Neuronal stem cell (in vitro differentiated cells): ENCODE measurements around the gene DHCR7.

Experiments used
- DNase-seq: peaks from one replicate; pipeline ENCODE4 v3.0.0-alpha.2; 2013; ENCODE audit warnings: low spot score
- H2AFZ ChIP-seq: one replicate; pipeline ENCODE4 v1.6.1; 2013; ENCODE audit warnings: mild to moderate bottlenecking, low read length, inconsistent platforms
- H2AK5ac ChIP-seq: 2 replicates; pipeline ENCODE4 v1.6.1; 2013; ENCODE audit warnings: low read depth, mild to moderate bottlenecking, inconsistent platforms, low read length, moderate library complexity, mixed read lengths
- H2BK120ac ChIP-seq: 2 replicates; pipeline ENCODE4 v1.6.1; 2013; ENCODE audit warnings: low read depth, mild to moderate bottlenecking, inconsistent platforms, low read length, moderate library complexity, mixed read lengths
- H2BK12ac ChIP-seq: one replicate; pipeline ENCODE4 v1.6.1; 2013; ENCODE audit warnings: low read length, inconsistent platforms
- H2BK15ac ChIP-seq: 2 replicates; pipeline ENCODE4 v1.6.1; 2013; ENCODE audit warnings: mild to moderate bottlenecking, low read length, inconsistent platforms, mixed read lengths
- H2BK5ac ChIP-seq: one replicate; pipeline ENCODE4 v1.6.1; 2013; ENCODE audit warnings: inconsistent platforms, mild to moderate bottlenecking, low read length, moderate library complexity
- H3K14ac ChIP-seq: one replicate; pipeline ENCODE4 v1.6.1; 2013; ENCODE audit warnings: low read length, inconsistent platforms
- H3K18ac ChIP-seq: 2 replicates; pipeline ENCODE4 v1.6.1; 2013; ENCODE audit warnings: low read length, inconsistent platforms
- H3K23ac ChIP-seq: 2 replicates; pipeline ENCODE4 v1.6.1; 2013; ENCODE audit warnings: low read depth, mild to moderate bottlenecking, mixed read lengths, low read length, inconsistent platforms; ENCODE audit not compliant: poor library complexity
- H3K27ac ChIP-seq: replicated peaks from 3 replicates; pipeline ENCODE4 v1.5.1; 2013; ENCODE audit warnings: low read length, inconsistent platforms
- H3K27me3 ChIP-seq, 3 experiments: 2 replicates each; pipeline ENCODE4 v1.6.1; 2013; ENCODE audit warnings: low read length in 3 of 3, mild to moderate bottlenecking in 2 of 3, inconsistent platforms in 1 of 3, low read depth in 1 of 3, mixed read lengths in 1 of 3, moderate library complexity in 1 of 3; ENCODE audit not compliant: control insufficient read depth in 3 of 3, insufficient read depth in 3 of 3
- H3K36me3 ChIP-seq, 2 donors: replicated peaks in 1 of 2; 2 replicates each; pipeline ENCODE4 v1.6.1; 2013; ENCODE audit warnings: low read length in 2 of 2; ENCODE audit not compliant: control insufficient read depth in 2 of 2, insufficient read depth in 2 of 2
- H3K4ac ChIP-seq: 2 replicates; pipeline ENCODE4 v1.6.1; 2013; ENCODE audit warnings: inconsistent platforms, mild to moderate bottlenecking, low read length, moderate library complexity
- H3K4me1 ChIP-seq, 2 donors: 1 replicate in 1 of 2; 2 replicates in 1 of 2; pipeline ENCODE4 v1.6.1; 2013; ENCODE audit warnings: low read length in 2 of 2, low read depth in 1 of 2; ENCODE audit not compliant: control insufficient read depth in 2 of 2, insufficient read depth in 1 of 2
- H3K4me2 ChIP-seq: one replicate; pipeline ENCODE4 v1.6.1; 2013; ENCODE audit warnings: mild to moderate bottlenecking, low read length, inconsistent platforms; ENCODE audit not compliant: insufficient read depth, poor library complexity, severe bottlenecking
- H3K4me3 ChIP-seq, 2 donors: 2 replicates each; pipeline ENCODE4 v1.5.1; 2013; ENCODE audit warnings: low read length in 2 of 2, mild to moderate bottlenecking in 2 of 2, inconsistent platforms in 1 of 2, moderate library complexity in 1 of 2
- H3K79me1 ChIP-seq: one replicate; pipeline ENCODE4 v1.6.1; 2013; ENCODE audit warnings: low read depth, mild to moderate bottlenecking, inconsistent platforms, low read length, moderate library complexity
- H3K9ac ChIP-seq: one replicate; pipeline ENCODE4 v1.6.1; 2013; ENCODE audit warnings: mild to moderate bottlenecking, low read depth, low read length, inconsistent platforms; ENCODE audit not compliant: poor library complexity
- H3K9me3 ChIP-seq, 2 donors: replicated peaks in 1 of 2; 2 replicates each; pipeline versions ENCODE3 to v1.6.1; 2013; ENCODE audit warnings: low read length in 2 of 2, mild to moderate bottlenecking in 2 of 2, inconsistent platforms in 1 of 2, low read depth in 1 of 2, mixed read lengths in 1 of 2, moderate library complexity in 1 of 2; ENCODE audit not compliant: control insufficient read depth in 2 of 2, insufficient read depth in 1 of 2
- H4K8ac ChIP-seq: one replicate; pipeline ENCODE4 v1.6.1; 2013; ENCODE audit warnings: low read depth, mild to moderate bottlenecking, inconsistent platforms, low read length, moderate library complexity
- H4K91ac ChIP-seq: one replicate; pipeline ENCODE4 v1.6.1; 2013; ENCODE audit warnings: low read length, low read depth, mild to moderate bottlenecking, inconsistent platforms; ENCODE audit not compliant: poor library complexity
- WGBS, 2 donors: extraction: QIAGEN DNeasy Blood & Tissue Kit; methylation state at CpG; one replicate each; pipeline ENCODE4 v1.1.7; 2013; ENCODE audit warnings: missing lambda C conversion rate in 2 of 2, mixed read lengths in 1 of 2; ENCODE audit not compliant: insufficient read length in 2 of 2, insufficient replicate concordance in 1 of 2; ENCODE audit errors: extremely low coverage in 2 of 2; 5-methylcytosine and 5-hydroxymethylcytosine counted together

DHCR7 gene

DNA sequence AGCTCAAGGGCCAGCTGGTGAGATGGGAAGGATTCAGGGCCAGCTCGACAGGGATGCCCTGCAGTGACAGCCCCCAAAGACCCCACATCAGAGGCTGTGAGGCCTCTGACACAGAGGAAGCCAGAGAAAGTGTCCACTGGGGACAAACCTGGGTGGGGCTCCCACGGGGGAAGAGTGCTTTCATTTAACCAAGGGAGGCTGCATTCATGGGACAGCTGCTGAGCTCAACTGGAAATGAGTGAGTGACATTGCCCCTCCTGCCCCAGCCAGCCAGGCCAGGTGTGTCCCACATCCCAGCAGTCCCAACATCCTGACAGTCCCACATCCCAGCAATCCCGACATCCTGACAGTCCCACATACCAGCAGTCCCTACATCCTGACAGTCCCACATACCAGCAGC is 61.0 kb downstream of the DHCR7 start:
- no peaks in the 10 kb centered on the region for H3K79me1 ChIP-seq
- H3K23ac ChIP-seq = no peak overlapping the region
- H2AK5ac ChIP-seq = no peak overlapping the region
- no peaks in the 10 kb centered on the region for H3K4me1 ChIP-seq
- no peak overlapping the region for H2AFZ ChIP-seq
- H2BK15ac ChIP-seq = no peak overlapping the region
- H3K18ac ChIP-seq = no peak overlapping the region
- H3K27me3 ChIP-seq = peaks cover 0 to 25% (median 0%) of the 10 kb centered on the region in 3 experiments
- H3K4ac ChIP-seq = no peak overlapping the region
- no peak overlapping the region for H3K9ac ChIP-seq
- H4K8ac ChIP-seq = no peak overlapping the region
- H2BK5ac ChIP-seq = no peak overlapping the region
- no peaks in the 10 kb centered on the region for H3K36me3 ChIP-seq
- DNase-seq = no peak
- no peak overlapping the region for H3K4me3 ChIP-seq
- H2BK120ac ChIP-seq = no peak overlapping the region
- peaks cover 0 to 8% of the 10 kb centered on the region in 2 donors for H3K9me3 ChIP-seq
- H3K27ac ChIP-seq = no peak overlapping the region
- WGBS, 2 donors = no CpG with 5 or more reads among the region's 3 CpGs
- H3K4me2 ChIP-seq = no peak overlapping the region
- no peak overlapping the region for H4K91ac ChIP-seq
- H3K14ac ChIP-seq = no peak overlapping the region
- no peak overlapping the region for H2BK12ac ChIP-seq

- Histone ChIP-seq H3K36me3 (no peaks in the 10 kb centered on the region), H3K79me1 (no peaks in the 10 kb centered on the region), H3K14ac (no peak overlapping the region), H2AFZ (no peak overlapping the region), H3K23ac (no peak overlapping the region), H3K27ac (no peak overlapping the region), H3K4me3 (no peak overlapping the region), H2BK12ac (no peak overlapping the region), H2AK5ac (no peak overlapping the region), H3K9me3 (peaks cover 0 to 8% of the 10 kb centered on the region in 2 donors), H3K27me3 (peaks cover 0 to 24% (median 0%) of the 10 kb centered on the region in 3 experiments), H3K18ac (no peak overlapping the region), H2BK5ac (no peak overlapping the region), H2BK120ac (no peak overlapping the region), H2BK15ac (no peak overlapping the region), H3K9ac (no peak overlapping the region), H4K91ac (no peak overlapping the region), H3K4ac (no peak overlapping the region), H3K4me1 (no peaks in the 10 kb centered on the region), H4K8ac (no peak overlapping the region), H3K4me2 (no peak overlapping the region)
- no CpG with 5 or more reads among the region's 4 CpGs for WGBS, 2 donors
- no peak for DNase-seq
These were observed 62.0 kb downstream of the DHCR7 start for GRCh38 chr11:71386202-71386601.

GRCh38 chr11:71385091-71385490 is 63.1 kb downstream of the DHCR7 start:
- Histone ChIP-seq H3K18ac (no peak overlapping the region), H3K27me3 (peaks cover 0 to 16% (median 0%) of the 10 kb centered on the region in 3 experiments), H2AFZ (no peak overlapping the region), H3K27ac (no peak overlapping the region), H2BK5ac (no peak overlapping the region), H3K4me3 (no peak overlapping the region), H4K8ac (no peak overlapping the region), H3K23ac (no peak overlapping the region), H3K9ac (no peak overlapping the region), H3K36me3 (no peaks in the 10 kb centered on the region), H3K4ac (no peak overlapping the region), H3K14ac (no peak overlapping the region), H2BK12ac (no peak overlapping the region), H2AK5ac (no peak overlapping the region), H4K91ac (no peak overlapping the region), H3K4me1 (no peaks in the 10 kb centered on the region), H3K4me2 (no peak overlapping the region), H3K79me1 (no peaks in the 10 kb centered on the region), H2BK15ac (no peak overlapping the region), H3K9me3 (peaks cover 0 to 8% of the 10 kb centered on the region in 2 donors), H2BK120ac (no peak overlapping the region)
- DNase-seq = no peak
- WGBS, 2 donors = no CpG with 5 or more reads among the region's 6 CpGs

GRCh38 chr11:71384561-71384960 is 63.6 kb downstream of the DHCR7 start:
- Histone ChIP-seq H3K4me1 (no peaks in the 10 kb centered on the region), H2BK120ac (no peak overlapping the region), H2BK12ac (no peak overlapping the region), H2BK15ac (no peak overlapping the region), H4K91ac (no peak overlapping the region), H3K27me3 (peaks cover 0 to 16% (median 0%) of the 10 kb centered on the region in 3 experiments), H2AFZ (no peak overlapping the region), H3K4me2 (no peak overlapping the region), H3K23ac (no peak overlapping the region), H3K4me3 (no peak overlapping the region), H3K36me3 (no peaks in the 10 kb centered on the region), H3K79me1 (no peaks in the 10 kb centered on the region), H3K9ac (no peak overlapping the region), H3K18ac (no peak overlapping the region), H2AK5ac (no peak overlapping the region), H2BK5ac (no peak overlapping the region), H3K9me3 (peaks cover 0 to 8% of the 10 kb centered on the region in 2 donors), H4K8ac (no peak overlapping the region), H3K27ac (no peak overlapping the region), H3K14ac (no peak overlapping the region), H3K4ac (no peak overlapping the region)
- no CpG with 5 or more reads among the region's 8 CpGs for WGBS, 2 donors
- no peak for DNase-seq
